ACHN (cell line): ENCODE measurements around the gene GFOD1.
A peak's percentile ranks its signal among the peaks of the same experiment; 100 is the strongest.

Experiments
- DNase-seq: peaks from one replicate; pipeline ENCODE4 v3.0.0-alpha.2; 2015
- in situ Hi-C: cut with HindIII; loops from 2 replicates; pipeline ENCODE4 v1.10.0; 2017; ENCODE audit warnings: low sequenced_read_pairs, low pct_ligation_motif_present, low pct_unique_long_range_greater_than_20kb

The GFOD1 gene

GRCh38 chr6:13375360-13375878, 112.0 kb downstream of the GFOD1 start:
- in situ Hi-C loops, result no loop called here
- DNase-seq, result no peak

DNA sequence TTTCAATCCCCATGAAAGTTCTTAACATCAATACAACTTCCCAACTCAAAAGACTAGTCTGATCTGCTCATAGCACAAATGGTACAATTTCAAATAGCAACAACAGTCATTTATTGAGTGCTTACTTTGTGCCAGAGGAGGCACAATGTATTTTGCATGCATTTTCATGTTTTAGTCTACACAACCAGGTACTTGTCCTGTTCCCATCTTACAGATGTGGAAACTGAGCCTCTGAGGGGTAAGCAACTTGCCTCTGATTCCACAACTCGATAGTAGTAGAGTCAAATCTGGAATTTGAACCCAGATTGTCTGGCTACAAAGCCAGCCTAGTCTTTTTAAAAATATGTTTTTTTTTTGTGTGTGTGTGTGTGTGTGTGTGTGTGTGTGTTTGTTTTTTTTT, 113.5 kb downstream of the GFOD1 start:
- in situ Hi-C loops, result no loop called here
- DNase-seq, result no peak

GRCh38 chr6:13373488-13373886, 113.9 kb downstream of the GFOD1 start:
- in situ Hi-C loops, result no loop called here
- DNase-seq, result no peak

GRCh38 chr6:13372688-13373487, 114.5 kb downstream of the GFOD1 start:
- DNase-seq, result no peak
- in situ Hi-C loops, result no loop called here

GRCh38 chr6:13372076-13372475, 115.3 kb downstream of the GFOD1 start:
- in situ Hi-C loops, result no loop called here
- DNase-seq, result no peak

DNA sequence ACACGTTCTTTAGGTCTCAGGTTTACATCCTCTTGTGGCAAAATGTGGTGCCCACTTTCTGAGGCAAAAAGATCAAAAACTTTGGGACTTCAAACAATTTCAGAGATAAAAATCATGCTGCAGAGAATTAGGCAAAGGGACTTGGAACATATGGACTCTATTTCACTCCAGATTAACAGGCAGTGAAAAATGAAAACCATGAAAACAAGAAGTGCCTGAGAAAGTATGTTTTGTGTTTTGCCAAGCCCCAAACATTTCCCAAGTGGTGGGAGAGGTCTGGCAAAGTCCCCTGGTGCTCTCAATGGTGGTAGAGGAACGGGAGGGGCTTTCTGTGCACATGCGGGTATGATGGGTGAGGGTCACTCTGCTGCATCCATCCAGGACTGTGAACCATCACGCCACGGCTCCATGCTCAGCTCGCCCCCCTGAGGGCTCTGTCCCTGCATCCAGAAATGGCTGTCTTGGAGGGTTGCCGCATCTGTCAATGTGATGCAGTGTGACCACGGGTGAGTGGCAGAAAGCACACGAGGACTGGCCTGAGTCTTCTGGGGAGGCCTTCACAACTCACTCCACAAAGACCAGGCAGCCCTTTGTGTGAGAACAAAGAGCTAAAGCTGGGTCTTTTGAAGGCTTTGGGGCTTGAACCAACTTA, 115.9 kb downstream of the GFOD1 start:
- DNase-seq, result no peak
- in situ Hi-C loops, result no loop called here

DNA sequence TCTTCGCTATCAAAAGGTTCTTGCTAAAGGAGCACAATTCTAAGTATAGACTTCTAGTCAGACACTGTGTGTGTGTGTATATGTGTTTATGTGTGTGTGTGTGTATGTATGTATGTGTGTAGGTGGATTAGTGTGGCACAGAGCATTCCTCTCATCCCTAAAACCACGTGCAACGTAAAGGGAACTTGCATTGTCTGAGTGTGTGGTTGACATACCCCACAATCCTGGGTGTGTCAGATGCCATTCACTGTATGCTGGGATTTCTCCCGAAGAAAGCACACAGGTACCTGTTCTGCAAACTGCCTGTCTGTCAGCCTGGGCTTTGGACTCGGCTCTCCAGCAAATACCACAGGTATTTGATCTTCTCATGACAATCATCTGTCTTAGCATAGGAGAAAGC, 116.8 kb downstream of the GFOD1 start:
- no peak for DNase-seq
- in situ Hi-C loops, result no loop called here

- in situ Hi-C loops, result no loop called here
- DNase-seq, result no peak
These were observed 117.8 kb downstream of the GFOD1 start for GRCh38 chr6:13369591-13369990.

- DNase-seq, result no peak
- in situ Hi-C loops, result no loop called here
These were observed 118.7 kb downstream of the GFOD1 start for GRCh38 chr6:13368731-13369115.

- in situ Hi-C loops, result no loop called here
- no peak for DNase-seq
These were observed 119.2 kb downstream of the GFOD1 start for GRCh38 chr6:13368079-13368730.

- no peak for DNase-seq
- in situ Hi-C loops, result no loop called here
These were observed 120.0 kb downstream of the GFOD1 start for GRCh38 chr6:13367396-13367795.

GRCh38 chr6:13365320-13365719, 122.1 kb downstream of the GFOD1 start:
- DNase-seq, result no peak
- in situ Hi-C loops, result no loop called here

DNA sequence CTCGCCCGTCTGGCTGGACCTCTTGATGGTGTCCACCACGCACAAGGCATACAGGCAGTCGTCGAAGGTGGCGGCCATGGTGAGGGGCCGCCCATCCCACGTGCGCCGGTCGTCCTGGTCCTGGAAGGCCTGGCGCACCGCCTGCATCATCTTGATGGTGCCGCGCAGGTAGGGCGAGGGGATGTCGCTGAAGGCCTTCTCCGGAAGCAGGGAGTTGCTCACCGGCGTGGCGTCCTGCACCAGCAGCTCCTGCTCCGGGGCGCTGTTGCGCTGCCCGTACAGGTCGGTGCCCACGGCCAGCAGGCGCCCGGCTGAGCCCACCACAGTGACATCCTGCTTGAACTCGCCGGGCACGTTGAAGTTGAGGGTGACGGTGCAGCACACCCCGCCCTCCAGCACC, 122.6 kb downstream of the GFOD1 start:
- in situ Hi-C loops, result no loop called here
- no peak for DNase-seq

GRCh38 chr6:13362412-13362811, 125.0 kb downstream of the GFOD1 start:
- DNase-seq, result peak; percentile 76
- in situ Hi-C loops, result no loop called here

DNA sequence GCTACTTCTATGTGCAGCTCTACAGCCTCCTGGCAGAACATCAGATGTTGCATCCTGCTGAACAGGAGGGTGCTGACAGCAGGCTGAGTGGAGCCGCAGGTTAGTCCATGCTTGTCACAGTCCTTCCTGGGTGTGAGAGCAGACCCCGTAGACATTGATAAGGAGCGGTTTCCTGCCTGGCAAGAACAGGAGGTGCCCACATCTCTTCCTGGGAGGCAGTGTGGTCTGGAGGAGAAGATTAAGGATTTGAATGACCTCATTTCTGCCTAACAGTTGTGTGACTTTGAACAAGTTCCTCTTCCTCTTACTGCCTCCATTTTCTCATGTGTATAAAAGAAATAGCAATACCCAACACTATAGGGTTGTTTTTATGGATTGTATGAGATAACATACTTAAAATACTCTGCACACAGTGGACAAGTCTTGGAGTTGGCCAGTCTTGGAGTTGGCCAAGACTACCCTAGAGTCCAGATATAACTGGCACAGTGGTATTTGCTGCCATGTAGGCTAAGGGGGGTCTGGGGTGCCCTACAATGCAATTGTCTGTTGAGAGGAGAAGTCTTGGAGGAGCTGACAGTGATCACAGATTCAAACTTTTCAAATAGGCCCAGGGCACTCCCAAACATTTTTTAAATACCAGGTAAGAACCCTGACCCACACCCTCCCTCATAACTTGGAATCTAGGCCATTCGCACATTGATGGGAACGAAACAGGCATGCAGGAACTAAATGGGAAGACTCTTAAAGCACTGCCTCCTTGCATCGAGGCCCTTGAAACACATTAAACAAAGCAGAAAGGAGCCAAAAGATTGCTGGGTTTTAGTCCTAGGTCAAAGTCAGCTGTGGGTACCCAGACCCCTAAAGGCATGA, 126.5 kb downstream of the GFOD1 start:
- no peak for DNase-seq
- in situ Hi-C loops, result no loop called here

GRCh38 chr6:13359287-13359686, 128.1 kb downstream of the GFOD1 start:
- no peak for DNase-seq
- in situ Hi-C loops, result no loop called here

DNA sequence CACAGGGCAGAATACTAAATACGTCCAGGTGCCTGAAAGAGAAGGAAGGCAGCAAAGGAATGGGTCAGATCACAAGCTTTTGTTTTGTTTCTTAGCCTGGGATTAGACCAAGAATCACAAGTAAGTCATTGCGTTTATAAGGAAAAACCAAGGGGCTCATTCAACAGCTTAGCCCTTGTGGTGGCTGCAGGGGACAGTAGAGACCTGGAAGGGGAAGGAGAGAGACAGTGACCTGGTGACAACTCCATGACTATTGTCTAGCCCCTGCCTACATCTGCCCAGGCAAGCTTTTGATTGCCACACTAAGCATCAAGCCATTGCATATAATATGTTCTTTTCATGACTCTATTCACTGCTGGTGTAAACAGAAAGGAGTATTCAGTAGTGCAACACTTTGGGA, 128.9 kb downstream of the GFOD1 start:
- DNase-seq, result no peak
- in situ Hi-C loops, result no loop called here

GRCh38 chr6:13357551-13358075, 129.8 kb downstream of the GFOD1 start:
- in situ Hi-C loops, result no loop called here
- peak; percentile 20 for DNase-seq
